ENCODE measurements around the gene FAM107B.

FAM107B gene

DNA sequence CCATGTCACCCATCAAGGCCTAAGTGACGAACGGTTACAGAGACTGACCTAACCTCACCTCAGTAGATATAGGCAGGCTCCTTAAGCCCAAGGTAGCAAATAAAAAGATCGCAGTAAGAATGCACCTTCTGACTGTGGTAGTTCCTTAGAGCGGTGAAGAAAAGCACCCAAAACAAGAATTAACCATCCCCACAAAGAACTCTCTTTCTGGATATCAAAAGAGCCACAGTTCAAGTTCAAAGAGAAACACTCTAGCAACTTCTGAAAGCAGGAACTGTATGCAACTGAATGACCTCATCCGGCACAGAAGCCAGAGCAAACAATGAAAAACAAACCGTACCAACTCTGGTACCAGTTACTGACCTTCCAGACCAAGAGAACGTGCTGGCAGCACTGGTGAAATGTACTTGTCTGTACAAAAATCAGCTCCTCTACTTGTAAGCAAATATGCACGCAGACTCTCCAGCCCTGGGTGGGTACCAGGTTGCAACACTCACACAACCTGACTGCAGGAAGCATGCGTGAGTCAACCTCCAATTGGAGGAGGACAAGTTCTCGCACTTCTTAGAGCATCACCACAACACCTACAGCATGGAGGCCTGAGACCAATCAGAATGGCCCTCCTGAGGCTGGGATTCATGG is 202.7 kb downstream of the FAM107B start:
- DNase-seq: no peak

DNA sequence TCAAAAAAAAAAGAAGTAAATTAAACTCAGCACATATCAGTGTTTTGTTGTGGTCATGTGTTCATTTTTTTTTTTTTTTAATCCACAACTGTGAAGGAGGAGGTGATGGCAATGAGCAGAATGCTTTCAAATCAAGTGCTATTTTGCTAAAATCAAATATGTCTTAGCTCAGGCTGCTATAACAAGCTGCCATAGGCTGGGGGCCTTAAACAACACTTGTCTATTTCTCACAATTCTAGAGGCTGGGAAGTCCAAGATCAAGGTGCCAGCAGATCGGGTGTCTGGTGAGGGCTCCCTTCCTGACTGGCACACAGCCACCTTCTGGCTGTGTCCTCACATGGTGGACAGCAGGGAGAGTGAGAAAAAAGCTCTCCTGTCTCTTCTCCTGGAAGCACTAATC is 203.9 kb downstream of the FAM107B start:
- DNase-seq: no peak

DNA sequence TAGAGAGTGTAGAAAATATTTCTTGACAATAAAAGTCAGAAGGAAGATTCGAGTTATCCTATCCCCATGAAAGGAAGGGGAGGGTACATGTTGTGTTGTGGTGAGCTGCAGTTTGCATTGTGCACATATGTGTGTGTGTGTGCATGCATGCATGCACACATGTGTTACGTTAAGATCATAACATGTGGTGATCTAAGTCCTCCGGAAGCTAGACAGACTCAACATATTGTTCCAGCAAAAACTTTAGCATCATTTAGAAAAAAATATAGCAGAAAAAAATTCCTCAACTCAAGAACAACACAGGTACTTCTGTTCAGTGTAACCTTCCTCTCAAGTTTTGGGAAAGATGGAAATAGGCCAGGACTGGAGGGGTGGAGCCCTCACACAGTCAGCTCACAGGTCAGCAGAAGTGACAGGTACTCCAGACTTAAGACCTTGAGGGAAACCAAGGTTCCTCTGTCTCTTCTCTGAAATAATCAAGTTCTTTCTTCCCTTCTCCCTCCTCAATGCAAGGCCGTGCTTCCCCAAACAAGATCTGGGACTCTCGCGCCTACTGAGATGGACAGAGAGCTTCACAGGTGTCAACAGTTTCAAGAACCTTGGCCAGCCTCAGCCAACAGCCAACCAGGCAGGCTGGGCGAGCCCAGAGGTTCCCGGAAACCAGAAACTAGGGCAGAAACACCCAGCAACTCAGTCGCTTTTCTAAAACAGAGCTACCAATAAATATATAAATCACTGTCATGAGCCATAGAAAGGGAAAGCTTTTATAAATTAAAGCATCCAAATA is 205.2 kb downstream of the FAM107B start:
- no peak for DNase-seq

DNA sequence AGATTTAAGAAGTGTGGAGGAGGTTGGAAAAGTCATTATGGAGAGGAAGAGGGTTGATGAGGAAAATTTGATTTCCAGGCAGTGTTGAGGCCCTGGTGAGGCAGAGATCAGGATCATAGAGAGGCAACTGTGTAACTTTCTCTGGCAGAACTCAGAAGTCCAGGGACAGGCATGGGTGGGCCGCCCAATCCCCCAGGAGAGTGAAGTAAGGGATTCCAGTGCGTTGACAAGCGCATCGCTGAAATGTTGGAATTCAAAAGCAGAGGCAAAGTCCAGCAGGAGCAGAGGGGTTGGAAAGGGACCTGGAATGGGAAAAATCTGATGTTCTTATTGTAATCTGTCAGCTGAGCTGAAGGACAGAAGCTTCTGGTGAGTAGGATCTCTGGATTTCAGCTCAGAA is 207.3 kb downstream of the FAM107B start:
- DNase-seq: no peak

DNA sequence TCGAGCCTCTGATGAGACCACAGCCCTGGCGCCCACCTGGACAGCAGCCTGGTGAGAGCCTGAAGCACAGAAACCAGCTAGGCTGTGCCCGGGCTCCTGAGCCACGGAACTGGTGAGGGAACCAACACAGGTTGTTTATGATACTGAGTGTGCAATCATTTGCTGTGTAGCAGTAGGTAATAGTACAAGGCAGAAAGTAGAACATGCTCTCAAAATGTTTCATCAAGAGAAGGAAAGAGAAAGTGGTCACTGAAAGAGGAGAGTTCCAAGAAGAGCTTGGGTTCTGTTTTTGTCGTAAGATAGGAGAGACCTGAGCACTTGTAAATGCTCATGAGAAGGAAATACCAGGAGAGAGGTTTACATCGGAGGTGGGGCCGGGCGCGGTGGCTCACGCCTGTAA is 208.2 kb downstream of the FAM107B start:
- DNase-seq: no peak

DNA sequence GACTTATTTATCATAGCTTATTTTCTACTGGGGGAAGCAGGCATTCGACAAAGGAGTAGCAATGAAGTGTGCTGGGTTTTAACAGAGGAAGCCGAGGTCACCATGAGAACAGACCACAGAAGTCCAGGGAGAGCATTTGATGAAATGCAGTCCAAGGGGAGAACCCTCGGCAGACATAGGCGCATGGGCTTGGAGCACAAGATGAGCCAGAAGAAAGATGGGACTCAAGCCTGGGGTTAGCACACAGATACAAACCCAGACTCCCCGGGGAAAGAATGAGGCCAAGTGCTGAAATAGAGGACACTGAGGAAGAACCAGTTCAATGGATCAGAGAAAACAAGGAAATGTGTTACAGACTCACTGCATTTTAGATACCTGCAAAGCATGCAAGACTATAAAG is 209.5 kb downstream of the FAM107B start:
- DNase-seq: no peak

DNA sequence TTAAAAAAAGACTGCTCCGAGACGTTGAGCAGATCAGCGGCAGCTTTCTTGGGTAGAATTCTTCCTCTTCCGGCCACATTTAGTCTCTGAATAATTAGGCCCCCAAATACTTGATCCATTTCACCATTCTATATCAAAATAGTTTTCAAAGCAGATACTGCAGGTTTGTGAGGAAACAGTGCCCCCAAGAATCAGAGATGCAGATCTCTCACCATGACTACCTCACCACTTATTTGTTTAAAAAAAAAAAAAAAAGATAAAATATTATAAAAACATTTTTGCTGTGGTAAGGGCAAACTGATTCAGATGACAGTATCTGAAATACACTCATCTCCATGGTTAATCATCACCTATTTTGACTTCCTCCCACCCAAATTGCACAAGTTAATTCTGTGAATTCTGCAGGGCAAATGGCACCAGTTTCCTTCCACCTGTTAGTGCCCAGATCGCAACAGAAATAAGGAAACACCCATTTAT is 210.4 kb downstream of the FAM107B start:
- no peak for DNase-seq

DNA sequence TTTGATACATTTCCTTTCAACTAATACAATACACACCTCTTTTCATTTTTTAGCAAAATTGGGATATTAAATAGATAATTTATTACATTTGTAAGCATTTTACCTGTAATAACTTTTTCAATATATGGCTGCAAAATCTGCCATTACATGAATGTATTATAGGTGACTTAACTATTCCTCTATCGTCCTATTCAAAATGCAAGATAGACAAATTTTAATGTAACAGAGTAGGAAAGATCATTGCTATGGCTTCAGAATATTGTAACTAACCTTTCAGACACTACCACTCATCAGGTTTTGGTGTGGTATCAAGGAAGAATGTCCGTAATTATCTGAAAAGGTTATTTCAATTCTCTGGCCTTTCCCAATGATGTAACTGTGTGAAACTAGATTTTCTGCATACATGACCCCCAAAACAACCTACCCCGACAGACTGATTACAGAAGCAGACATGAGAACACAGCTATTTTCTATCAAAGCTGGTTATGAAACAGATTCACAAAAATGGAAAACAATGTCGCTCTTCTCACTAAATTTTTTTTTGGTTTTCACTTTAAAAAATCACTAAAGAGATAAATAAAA is 211.2 kb downstream of the FAM107B start:
- no peak for DNase-seq

DNA sequence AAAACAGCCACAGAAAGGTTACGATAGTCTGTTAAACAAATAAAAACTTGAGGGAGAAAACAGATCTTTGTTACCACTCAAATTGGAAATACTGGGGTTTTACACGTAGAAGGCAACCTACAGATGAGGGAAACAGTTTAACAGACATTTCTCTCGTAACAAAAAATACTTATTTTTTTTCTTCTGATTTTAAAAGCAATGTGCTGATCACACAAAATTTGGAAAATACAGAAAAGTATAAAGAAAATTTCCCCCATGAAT is 211.7 kb downstream of the FAM107B start:
- DNase-seq: no peak

DNA sequence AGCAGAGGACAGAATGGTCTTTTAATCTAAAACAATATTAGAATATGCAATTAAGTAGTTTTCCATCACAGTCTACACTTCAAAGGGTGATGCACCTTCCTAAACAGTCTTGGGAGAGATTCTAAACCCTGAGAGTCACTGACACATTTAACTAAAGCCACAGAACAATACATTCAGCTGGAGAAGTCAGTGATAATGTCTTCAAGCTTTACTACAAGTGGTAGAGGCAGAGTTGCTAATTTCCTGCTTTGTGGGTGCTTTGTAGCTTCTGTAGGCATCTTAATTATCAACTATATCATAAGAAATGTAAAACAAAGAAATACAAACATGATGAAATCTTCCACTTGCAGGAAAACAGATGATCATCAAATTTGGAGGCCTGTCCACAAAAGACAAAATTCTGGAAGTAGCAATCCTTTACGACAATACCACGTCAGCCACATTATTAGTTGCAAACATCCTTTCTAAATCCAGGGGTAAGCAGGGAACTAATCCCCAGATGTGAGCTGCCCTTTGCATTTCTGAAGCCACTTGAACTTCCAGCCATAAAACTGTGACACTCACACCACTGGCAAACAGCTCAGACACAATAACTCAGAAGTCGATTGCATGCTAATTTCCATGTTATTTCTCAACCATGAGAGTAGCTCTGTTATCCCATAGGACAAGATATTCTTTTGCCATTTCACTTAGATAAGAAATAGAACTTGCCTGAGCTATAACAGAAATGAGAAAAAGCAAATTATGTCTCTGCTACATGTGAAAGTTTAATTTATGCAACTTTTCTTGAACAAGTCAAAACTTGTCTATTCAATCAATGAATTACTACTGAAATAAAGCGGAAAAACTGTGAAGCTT is 212.2 kb downstream of the FAM107B start:
- DNase-seq: no peak

DNA sequence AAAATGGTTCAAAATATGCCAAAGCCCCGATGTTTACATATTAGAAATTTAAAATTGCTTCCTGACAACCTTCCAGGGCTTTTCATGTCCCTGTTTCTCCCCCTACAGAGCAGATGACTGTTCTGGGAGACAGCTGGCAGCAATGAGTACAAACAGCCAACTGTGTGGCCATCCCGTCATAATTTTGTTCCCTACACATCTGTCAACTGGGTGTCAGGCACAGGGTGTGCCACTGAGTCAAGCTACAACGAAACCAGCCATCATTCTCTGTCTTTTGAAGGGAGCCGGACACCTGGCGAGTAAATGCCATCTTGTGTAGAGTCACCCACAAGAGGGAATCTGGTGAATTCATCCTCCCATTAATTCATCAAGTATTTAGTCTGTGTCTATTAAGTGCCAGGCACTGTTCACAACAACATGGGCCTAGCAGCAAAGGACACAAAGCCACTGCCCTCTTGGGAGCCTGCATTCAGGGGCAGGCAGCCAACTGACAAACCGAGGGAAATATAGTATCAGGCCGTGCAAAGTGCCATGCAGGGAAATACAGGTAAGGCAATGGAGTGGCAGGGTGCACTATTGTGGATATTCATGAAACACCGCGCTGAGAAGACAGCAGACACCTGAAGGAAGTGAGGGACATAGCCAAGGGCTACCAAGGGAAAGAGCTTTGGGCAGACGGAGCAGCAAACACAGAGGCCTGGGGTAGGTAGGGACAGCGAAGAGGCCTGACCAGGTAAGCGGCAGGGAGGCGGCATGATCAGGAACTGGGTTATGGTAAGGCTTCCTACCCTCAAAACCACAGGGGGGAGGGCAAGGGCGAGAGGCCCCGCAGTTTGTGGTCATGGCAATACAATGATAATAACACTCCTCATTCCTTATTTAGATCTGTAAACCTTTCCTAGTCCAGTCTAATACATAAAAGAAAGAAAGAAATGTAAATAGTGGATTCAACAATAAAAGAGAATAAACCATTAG is 213.6 kb downstream of the FAM107B start:
- no peak for DNase-seq

DNA sequence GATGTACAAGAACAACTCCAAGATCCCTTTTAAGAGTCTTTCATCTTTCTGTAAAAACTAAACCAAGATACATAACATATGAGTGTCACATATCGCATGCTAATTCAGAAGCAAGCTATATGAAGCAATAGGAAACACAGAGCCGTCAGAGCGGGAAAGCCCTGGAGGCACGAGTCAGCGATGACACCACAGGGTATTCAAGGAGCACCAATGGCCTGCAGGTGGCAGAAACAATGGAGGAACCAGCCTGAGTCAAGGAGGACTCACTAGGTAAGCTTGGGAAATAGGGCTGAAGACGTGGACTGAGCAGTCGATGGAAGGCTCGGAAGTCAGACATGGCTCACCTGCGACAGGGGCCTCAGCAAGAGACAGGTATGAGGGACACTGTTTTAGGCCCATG is 214.4 kb downstream of the FAM107B start:
- DNase-seq: no peak

DNA sequence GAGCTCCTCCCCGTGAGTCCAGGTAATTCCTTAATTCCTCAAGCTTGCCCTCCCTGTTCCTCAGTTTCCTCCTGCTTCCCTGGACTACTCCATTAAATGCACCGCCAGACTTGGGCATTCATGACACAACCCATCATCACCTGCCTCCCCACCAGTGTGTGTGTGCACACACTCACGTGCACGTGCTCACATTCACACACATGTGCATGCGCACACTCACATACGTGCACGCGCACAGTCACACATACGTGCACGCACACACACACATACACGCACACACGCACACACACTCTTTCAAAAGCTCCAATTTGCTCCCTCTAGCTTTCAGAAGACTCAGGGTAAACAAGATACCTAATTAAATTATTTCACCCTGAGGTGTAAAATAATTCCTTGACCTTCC is 216.7 kb downstream of the FAM107B start:
- no peak for DNase-seq

DNA sequence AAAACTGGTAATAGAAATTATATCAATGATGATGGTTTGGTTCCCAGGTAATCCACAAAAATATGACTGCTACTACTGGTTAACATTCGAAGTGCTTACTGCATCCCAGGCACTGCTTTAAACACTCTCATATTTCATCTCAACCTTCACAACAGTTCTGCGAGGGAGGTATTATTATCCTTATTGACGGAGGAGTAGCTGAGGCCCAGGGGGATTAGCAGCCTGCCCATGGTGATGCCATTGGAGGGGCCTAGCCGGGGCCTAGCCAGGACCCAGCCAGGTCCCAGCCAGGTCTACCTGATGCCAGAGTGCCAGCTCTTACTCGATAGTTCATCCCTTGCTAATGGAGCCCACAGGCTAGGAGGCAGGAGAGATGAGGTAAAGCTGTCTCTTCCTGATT is 217.1 kb downstream of the FAM107B start:
- DNase-seq: no peak

DNA sequence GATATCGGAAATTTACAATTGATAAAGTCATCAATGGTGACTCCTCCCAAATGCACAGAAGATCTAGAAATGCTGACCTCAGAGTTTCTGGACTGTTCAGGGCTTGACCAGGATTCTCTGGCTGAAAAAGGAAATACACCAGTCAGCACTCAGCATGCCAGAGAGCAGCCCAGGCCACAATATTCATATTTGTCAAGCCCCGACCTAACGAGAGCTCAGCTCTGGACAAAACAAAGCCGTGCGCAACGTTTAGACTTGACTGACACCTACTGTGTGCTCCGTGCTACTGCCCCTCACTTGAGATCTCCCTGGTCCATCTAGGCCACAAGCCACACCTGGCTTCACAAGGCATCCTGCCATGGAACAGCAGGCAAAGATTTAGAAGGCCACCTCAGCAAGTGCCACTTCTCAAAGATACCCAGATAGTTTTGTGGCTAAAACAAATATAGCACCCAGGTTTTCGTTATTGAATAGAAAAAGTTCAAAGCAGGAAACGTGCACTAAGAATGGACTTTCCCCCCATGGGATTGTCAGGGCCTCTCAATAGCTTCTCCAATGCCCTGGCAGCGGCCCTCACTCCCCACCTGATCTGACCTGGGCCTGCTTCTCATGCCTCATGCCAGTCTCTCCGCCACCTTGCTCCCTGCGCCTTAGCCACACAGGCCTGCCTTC is 218.3 kb downstream of the FAM107B start:
- DNase-seq: no peak

DNA sequence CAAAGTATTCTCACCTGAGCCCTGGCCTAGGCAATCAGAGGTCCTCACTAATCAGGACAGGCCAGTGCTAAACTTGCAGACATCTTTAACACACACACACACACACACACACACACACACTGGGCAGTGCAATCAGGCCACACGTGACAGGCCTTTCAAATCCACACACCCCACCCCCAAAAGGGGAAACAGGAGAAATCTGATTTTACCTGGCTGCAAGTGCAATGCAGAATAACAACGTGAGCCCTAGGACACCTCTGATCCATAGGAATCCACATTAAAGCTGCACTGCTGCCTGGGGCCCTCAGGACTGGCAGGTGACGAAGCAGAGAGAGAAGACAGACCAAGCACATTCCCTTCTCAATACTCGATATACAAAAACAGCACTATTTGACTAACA is 218.9 kb downstream of the FAM107B start:
- no peak for DNase-seq

DNA sequence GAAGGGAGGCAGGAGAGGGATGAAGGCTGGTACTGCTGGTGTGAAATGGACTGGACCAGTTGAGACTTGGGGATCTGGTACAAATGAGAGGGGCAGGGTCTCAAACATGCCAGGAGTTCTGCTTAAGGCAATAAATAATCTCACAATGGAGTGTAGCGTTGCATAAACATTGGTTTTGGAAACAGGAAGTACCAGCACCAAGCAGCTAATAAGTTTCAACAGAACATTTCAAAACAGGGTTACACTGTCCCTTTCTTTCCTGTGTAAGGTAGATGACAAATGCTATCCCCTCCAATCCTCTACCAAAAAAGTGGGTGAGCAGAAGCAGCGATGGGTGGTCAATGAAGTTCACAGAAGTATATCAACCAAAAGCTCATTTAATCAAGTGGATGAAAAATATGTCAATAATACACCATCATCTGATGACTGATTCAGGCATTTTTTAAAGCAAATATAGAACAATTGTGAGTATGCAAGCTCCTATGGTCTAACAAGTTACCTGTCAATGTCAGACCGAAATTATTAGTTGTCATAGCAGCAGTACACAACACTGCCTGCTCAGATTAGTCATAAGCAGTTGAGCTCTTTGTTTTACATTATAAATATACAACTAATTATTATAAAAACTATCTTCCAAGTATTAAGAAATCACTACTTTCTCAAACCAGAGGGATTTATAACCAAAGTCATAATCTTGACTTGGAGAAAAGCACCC is 220.0 kb downstream of the FAM107B start:
- DNase-seq: no peak

DNA sequence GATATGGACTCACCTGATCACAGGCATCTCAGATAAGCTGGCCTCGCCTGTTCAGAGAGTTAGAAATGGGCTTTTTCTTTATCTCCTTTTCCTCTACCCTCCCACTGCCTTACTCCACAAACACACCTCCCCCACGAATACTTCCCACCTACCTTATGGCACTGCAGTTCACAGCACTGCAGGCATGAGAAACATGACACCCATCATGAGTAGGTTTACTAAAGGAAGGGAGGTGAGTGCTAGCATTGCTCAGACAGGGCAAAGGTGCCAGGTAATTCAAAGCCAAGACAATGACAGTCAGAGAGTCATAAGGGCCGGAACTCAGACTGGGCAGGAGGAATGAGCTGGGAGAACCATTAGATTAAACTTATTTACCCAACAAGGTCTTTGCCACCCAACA is 220.6 kb downstream of the FAM107B start:
- DNase-seq: no peak

DNA sequence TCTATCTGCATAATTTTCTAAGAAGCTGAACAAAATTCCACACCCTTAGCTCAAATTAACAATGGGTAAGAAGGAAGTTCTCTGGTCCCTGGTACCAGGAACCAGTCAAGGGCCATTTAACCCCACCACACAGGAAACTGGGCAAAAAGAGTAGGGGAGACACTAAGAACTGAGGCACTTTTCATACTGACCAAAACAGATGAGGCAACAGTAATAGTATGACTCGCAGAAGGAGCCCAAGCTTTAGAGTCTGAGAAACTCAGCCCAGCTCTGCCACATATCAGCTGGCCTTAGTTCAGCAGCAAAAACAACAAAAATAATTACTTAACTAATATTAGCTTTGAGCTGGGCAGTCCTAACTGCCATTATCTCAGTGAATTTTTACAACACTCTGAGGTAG is 221.2 kb downstream of the FAM107B start:
- no peak for DNase-seq

DNA sequence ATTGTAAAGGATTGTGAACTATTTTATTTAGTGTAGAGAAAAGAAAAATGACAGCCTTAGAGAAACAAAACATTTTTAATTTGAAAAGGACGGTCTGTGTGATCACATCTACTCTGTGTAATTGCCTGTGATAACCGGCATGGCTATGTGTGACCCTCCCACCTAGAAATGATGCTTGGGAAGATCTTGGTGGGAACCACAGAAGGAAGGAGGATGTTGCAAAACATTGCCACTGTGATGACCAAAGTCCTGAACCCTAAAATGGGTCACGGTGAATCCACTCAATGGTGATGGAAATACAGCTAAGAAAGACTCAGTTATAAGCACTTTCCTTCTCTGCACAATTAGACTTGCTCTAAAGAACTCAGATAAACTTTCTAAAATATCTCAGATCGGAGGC is 222.7 kb downstream of the FAM107B start:
- DNase-seq: no peak

DNA sequence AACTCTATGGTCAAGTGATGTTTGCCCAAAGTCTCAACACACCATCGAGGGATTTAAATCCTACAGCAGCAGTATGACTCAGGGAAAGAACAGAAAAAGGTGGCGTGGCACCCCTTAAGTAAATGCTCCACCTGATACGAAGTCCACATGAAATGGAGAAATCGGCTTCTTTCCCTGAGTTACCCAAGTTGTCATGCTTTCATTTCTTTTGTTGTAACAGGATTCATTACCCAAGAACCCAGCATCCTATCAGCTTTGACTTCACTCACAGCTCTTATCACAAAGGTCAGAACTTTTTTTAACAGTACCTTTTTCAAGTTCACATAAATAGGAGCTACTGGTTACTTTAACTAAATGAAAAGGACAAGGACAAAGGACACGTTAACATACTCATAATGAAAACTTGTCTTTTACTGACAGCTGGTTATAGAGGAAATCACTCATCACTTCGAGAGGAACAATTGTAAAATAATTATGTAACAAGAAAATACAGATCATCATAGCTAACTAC is 224.2 kb downstream of the FAM107B start:
- no peak for DNase-seq
